Measurements from ENCODE around the gene DOP1A. TPM values are rescaled to one million over a fixed set of nuclear protein-coding genes. Genes with fewer than 3 reads are reported as not detected.

DOP1A gene
- total RNA-seq, 4 donors from 2014 or later = 44.8 to 118 (median 53.5) TPM

DNA sequence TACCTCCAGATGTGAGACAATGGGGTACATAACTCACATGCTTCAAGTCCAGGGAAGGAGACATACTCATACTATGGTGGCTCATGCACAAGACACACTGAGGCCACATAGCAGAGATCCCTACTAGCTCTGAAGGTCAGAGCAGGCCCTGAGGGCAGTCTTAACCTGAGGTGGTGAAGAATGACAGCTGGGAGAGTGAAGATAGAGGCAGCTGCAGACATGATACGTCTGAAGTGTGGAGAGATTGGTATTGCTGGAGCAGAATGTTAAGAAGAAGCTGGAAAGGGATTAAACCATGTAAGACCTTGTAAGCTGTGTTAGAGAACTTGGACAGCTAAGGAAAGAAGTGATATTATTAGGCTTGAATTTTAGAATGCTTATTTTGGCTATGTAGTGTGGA, 92.7 kb downstream of the DOP1A start:
- 88% methylated on average over 1 of the region's 1 CpG for WGBS
- Histone ChIP-seq H3K9me3 (no peaks in the 10 kb centered on the region), H3K36me3 (peaks cover 72% of the 10 kb centered on the region), H3K4me1 (no peaks in the 10 kb centered on the region), H3K27me3 (no peaks in the 10 kb centered on the region), H3K4me3 (no peak overlapping the region), H3K27ac (no peak overlapping the region)
- TF ChIP-seq, protein P1, sequence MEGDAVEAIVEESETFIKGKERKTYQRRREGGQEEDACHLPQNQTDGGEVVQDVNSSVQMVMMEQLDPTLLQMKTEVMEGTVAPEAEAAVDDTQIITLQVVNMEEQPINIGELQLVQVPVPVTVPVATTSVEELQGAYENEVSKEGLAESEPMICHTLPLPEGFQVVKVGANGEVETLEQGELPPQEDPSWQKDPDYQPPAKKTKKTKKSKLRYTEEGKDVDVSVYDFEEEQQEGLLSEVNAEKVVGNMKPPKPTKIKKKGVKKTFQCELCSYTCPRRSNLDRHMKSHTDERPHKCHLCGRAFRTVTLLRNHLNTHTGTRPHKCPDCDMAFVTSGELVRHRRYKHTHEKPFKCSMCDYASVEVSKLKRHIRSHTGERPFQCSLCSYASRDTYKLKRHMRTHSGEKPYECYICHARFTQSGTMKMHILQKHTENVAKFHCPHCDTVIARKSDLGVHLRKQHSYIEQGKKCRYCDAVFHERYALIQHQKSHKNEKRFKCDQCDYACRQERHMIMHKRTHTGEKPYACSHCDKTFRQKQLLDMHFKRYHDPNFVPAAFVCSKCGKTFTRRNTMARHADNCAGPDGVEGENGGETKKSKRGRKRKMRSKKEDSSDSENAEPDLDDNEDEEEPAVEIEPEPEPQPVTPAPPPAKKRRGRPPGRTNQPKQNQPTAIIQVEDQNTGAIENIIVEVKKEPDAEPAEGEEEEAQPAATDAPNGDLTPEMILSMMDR (IDR thresholded peaks at IDR 0.05) = no peak
- no peak for TF ChIP-seq EP300 (IDR thresholded peaks at IDR 0.05)
- DNase-seq (ENCODE audit: low spot score in 2 of 2) = no peak

DNA sequence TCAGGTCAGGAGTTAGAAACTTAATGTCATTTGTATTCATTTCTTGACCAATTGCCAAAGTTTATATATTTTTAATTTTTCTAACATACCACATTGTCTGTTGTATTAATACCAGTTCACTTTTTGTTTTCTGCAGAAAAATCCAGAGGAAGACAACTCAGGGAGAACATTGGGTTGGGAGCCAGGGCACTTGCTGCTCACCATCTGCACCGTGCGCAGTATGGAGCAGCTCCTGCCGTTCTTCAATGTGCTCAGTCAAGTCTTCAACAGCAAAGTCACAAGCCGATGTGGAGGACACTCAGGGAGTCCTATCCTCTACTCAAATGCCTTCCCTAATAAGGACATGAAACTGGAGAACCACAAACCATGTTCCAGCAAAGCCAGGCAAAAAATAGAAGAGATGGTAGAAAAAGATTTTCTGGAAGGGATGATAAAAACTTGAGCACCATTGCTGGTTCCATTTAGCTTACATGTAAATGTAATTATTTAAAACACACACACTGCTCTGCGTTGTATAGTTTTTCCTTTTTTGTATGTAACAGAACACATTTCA, 100.3 kb downstream of the DOP1A start:
- 95% methylated on average over 5 of the region's 5 CpGs for WGBS
- no peak for DNase-seq (ENCODE audit: low spot score in 2 of 2)
- Histone ChIP-seq H3K36me3 (peaks cover 95% of the 10 kb centered on the region), H3K9me3 (no peaks in the 10 kb centered on the region), H3K4me3 (no peak overlapping the region), H3K27me3 (no peaks in the 10 kb centered on the region), H3K27ac (no peak overlapping the region), H3K4me1 (no peaks in the 10 kb centered on the region)
- no peak for TF ChIP-seq EP300 (IDR thresholded peaks at IDR 0.05)
- no peak for TF ChIP-seq POLR2AphosphoS5 (IDR thresholded peaks at IDR 0.05)
- TF ChIP-seq, protein P1 (IDR thresholded peaks at IDR 0.05) = no peak
- TF ChIP-seq POLR2A (IDR thresholded peaks at IDR 0.05) = no peak

DNA sequence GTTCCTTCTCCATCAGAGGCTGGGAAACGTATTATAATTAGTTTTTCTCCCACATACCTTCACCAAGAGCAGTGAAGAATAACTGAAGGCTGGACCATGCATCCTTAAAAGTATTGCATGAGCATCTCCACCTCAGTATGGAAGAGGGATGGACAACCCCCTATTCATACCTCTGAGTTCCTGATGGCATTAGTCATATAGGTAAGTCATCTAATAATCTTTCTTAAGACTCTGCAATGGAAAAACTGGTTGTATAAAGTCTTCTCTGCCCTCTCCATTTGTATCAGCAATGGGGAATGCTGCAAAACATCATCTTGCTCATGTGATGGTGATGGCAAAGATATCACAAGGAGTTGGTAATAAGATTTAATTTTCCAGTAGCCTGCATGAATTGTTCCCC, 101.1 kb downstream of the DOP1A start:
- no peaks in the 10 kb centered on the region for H3K27me3 ChIP-seq
- no peak for DNase-seq (ENCODE audit: low spot score in 2 of 2)
- no peaks in the 10 kb centered on the region for H3K4me1 ChIP-seq
- H3K4me3 ChIP-seq = no peak overlapping the region
- WGBS = 79% methylated on average over 1 of the region's 1 CpG
- TF ChIP-seq, protein P1 (IDR thresholded peaks at IDR 0.05) = no peak
- TF ChIP-seq EP300 (IDR thresholded peaks at IDR 0.05) (no peak), POLR2AphosphoS5 (IDR thresholded peaks at IDR 0.05) (no peak)
- H3K9me3 ChIP-seq = no peaks in the 10 kb centered on the region
- peaks cover 97% of the 10 kb centered on the region for H3K36me3 ChIP-seq
- no peak overlapping the region for H3K27ac ChIP-seq

DNA sequence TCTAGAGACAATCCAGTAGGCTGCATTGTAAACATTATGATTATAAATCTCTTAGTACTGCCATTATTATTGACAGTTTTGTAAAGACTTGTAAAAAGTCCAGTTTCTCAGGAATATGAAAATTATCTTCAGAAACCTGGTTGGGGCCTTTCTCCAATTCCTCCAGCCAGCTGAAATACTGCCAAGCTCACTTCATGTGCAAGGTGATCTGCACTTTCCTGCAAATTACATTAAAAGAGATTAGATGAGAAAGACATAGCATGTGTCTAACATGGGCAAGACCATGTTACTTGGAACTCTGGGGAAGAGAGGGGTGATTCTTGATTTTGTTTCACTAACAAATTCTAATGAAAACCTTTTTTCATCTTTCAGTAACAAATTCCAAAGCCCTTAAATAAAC, 101.6 kb downstream of the DOP1A start:
- TF ChIP-seq POLR2AphosphoS5 (IDR thresholded peaks at IDR 0.05) (no peak), EP300 (IDR thresholded peaks at IDR 0.05) (no peak), POLR2A (IDR thresholded peaks at IDR 0.05) (no peak)
- TF ChIP-seq, protein P1 (IDR thresholded peaks at IDR 0.05) = no peak
- Histone ChIP-seq H3K4me3 (no peak overlapping the region), H3K36me3 (peaks cover 99% of the 10 kb centered on the region), H3K4me1 (no peaks in the 10 kb centered on the region), H3K9me3 (no peaks in the 10 kb centered on the region), H3K27me3 (no peaks in the 10 kb centered on the region), H3K27ac (no peak overlapping the region)
- DNase-seq (ENCODE audit: low spot score in 2 of 2) = no peak

DNA sequence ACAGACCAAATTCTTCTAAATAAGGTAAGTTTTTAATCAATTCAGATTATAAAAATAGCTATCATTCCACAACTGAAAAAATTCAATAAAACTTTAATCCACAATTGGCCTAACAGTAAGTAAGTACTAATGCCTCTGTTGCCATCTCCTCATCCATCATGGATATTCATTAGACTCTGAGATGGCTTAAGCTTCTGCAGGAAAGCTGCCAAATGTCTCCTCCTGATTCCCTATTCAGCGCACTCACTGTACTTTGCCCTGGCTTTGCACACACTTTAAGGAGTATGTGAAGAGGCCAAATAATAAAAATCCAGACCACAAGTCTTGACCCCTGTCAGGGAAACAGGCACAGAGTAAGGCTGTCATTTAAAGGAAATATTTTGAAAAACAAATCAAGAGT, 102.0 kb downstream of the DOP1A start:
- no peak for TF ChIP-seq EP300 (IDR thresholded peaks at IDR 0.05)
- TF ChIP-seq POLR2A (IDR thresholded peaks at IDR 0.05) = no peak
- TF ChIP-seq, protein P1 (IDR thresholded peaks at IDR 0.05) = no peak
- TF ChIP-seq POLR2AphosphoS5 (IDR thresholded peaks at IDR 0.05) = no peak

More for the DNA sequence above, 102.0 kb downstream of the DOP1A start:
- no peak for DNase-seq (ENCODE audit: low spot score in 2 of 2)
- H3K4me3 ChIP-seq = no peak overlapping the region
- H3K4me1 ChIP-seq = no peaks in the 10 kb centered on the region
- peaks cover 96% of the 10 kb centered on the region for H3K36me3 ChIP-seq
- no peak overlapping the region for H3K27ac ChIP-seq
- no peaks in the 10 kb centered on the region for H3K27me3 ChIP-seq
- WGBS = 95% methylated on average over 1 of the region's 1 CpG
- no peaks in the 10 kb centered on the region for H3K9me3 ChIP-seq
